Gastroesophageal sphincter (tissue), 3 donors: ENCODE measurements around the gene EFNA2.

Experiments
- CTCF ChIP-seq, 4 experiments: fragments of 200-600 bp in 2 of 4; fragments of 450-650 bp in 2 of 4; sonication (generic) in 1 of 4; IDR thresholded peaks; one replicate each; pipeline ENCODE4 v1.5.1; 2017 to 2019; ENCODE audit warnings: antibody characterized with exemption in 4 of 4, mild to moderate bottlenecking in 2 of 4, moderate library complexity in 2 of 4
- POLR2A ChIP-seq, 2 donors: fragments of 450-650 bp; IDR thresholded peaks; one replicate each; pipeline ENCODE4 v1.6.1; 2017; ENCODE audit warnings: antibody characterized with exemption in 2 of 2, mild to moderate bottlenecking in 2 of 2, moderate library complexity in 1 of 2
- POLR2AphosphoS5 ChIP-seq: sonication (generic); formaldehyde crosslinking; IDR thresholded peaks from one replicate; pipeline ENCODE4 v1.6.1; 2017; ENCODE audit warnings: antibody characterized with exemption

GRCh38 chr19:1340681-1341469, 55.2 kb downstream of the EFNA2 start:
- TF ChIP-seq POLR2AphosphoS5 (no peak), CTCF (IDR thresholded peaks at IDR 0.05) (no peak), POLR2A (IDR thresholded peaks at IDR 0.05) (no peak)
